ENCODE measurements around the gene PRMT9.

The PRMT9 gene

DNA sequence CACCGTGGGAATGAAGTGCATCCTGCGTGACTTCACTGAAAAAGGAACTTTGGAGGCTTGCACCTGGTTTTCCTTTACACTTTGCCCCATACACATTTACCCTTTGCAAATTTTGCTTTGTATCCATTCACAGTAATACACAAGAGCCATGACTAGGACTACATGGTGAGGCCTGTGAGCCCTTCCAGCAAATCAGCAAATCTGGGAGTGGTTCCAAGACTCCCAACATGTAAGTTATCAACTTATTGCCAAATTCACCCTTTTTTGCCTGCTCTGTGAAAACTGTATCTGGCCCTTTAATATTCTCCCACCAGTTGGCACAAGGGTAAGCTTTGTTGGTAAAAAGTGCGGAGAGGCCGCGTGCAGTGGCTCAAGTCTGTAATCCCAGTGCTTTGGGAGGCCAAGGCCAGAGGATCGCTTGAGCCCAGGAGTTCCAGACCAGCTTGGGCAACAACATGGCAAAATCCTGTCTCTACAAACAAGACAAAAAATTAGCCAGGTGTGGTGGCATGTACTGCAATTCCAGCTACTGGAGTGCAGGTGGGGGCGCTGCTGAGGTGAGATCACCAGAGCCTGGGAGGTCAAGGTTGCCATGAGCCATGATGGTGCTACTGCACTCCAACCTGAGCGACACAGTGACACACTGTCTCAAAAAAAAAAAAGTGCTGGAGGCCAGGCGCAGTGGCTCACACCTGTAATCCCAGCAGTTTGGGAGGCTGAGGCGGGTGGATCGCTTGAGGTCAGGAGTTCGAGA is 5.0 kb downstream of the PRMT9 start:
- DNase-seq (ENCODE audit: low spot score) = peak; percentile 11

DNA sequence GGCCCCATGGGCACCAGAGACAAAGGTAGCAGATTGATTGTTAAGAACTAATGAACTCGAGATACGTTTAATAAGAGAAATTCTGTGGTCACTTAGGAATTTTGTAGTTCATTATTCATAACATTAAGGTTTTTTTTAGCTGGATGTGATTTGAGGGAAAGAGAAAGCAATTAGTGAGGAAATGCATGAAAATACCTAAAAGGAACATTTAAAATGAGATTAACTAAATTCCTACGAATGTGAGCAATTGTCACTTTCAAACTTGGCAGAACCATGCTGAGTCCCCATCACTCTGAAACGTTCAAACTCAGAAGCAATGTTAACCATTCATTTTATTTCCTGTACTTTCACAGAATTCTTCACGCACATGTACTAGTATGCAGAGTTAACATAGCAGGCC is 5.9 kb downstream of the PRMT9 start:
- no peak for DNase-seq (ENCODE audit: low spot score)

DNA sequence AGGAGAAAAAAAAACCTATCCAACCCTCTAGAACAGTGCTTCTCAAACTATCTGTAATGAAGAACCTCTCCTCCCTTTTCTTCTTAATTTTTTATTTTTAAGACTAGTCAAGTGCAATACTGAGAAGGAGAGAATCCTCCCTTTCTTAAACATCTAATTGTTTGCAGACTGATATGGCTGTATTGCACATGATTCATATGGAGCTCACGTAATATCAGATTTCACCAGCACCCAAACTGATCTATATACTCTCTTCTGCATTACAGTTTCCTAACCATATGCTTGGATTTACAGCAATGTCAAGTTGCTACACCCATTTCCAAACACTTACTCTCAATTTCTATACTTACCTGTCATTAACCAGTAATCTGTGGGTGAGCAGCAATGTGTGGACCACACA is 9.5 kb downstream of the PRMT9 start:
- no peak for DNase-seq (ENCODE audit: low spot score)

DNA sequence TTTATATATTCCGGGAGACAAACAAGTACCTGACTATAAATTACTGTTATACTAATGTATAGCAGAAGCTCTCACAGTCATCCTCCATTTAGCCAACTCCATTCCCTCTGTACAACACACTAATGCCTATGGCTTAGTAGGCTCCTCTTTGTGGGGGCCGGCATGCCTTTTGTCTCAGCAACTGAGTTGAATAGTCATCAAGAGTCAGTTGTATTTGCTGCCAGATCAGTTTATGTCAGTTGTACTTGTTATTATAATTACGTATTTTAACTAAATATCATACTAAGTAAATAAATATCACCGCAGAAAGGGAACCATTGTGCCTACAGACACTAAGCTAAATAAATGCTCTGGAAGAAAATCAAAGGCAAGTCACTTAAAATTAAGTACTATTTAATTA is 9.9 kb downstream of the PRMT9 start:
- no peak for DNase-seq (ENCODE audit: low spot score)

DNA sequence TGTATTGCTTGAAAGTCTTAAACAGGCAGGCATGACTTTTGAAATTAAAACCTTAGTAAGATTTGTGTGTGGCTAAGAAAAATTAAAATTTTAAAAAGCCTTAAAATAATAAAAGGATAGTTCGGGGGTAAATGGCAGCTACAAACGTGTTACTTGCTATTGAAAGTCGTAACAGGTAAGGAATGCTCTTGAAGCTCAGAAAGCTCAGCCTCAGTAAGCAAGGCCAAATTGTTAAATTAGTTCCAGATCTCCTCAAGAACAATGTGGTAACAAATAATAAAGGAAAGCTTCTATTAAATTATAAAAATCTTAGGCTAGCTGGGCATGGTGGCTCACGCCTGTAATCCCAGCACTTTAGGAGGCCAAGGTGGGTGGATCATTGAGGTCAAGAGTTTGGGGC is 25.5 kb downstream of the PRMT9 start:
- no peak for DNase-seq (ENCODE audit: low spot score)

DNA sequence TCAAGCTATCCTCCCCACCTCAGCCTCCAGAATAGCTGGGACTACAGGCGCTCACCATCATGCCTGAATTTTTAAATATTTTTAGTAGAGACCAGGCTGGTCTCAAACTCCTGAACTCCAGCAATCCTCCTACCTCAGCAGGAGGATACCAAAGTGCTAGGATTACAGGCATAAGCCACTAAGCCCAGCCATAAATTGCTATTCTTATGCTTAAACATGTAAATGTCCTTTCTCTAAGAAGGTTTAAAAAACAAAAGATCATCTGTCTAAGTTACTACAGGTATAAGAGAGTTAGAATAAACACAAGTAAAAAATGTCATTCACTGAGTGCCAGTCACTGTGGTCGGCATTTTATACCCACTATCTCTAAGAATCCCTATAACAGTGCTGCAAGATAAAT is 28.3 kb downstream of the PRMT9 start:
- DNase-seq (ENCODE audit: low spot score) = no peak

DNA sequence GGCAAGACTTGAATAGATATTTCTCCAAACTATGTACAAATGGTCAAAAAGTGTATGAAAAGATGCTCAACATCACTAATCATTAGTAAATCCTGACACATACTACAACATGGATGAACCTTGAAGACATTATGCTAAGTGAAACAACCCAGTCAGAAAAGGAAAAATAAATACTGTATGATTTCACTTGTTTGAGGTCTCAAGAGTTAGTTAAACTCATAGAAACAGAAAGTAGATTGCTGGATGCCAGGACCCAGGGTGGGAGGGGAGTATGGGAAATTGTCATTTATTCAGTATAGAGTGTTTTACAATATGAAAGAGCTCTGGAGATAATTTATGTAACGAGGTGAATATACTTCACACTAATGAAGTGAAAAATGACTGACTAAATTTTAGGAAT is 32.4 kb downstream of the PRMT9 start:
- peak; percentile 9 for DNase-seq (ENCODE audit: low spot score)

DNA sequence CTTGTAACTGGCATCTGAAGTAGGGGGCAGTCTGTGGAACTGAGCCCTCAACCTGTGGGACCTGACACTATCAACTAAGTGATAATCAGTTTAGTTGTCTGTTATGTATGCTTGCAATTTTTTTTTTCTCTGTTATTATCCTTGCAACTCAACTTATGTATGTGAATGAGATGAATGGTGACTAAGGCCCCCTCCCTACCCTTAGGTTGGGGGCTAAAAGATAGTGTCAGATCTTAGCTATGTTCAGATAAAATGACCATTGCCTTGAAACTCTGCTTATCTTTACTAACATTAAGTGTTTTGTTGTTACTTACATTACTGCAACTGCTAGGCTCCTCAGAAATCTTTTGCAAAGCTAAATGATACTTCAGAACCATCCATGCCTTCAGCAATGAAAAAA is 35.3 kb downstream of the PRMT9 start:
- DNase-seq (ENCODE audit: low spot score) = no peak

DNA sequence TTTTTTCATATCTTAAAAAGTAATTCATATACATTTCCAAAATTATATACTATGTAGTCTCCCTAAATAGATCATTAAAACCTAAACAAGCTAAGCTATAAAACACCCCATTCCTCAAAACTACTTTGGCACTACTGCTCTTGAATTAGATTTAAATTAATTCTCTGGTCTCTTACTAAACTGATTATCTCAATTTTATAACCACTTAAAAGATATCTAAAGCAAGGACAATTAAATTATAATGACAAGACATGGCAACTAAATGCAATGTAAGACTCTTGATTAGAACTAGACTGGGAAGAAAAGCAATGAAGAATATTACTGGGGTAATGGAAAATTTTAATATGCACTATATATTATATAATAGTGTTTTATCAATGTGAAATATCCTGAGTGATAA is 38.9 kb downstream of the PRMT9 start:
- no peak for DNase-seq (ENCODE audit: low spot score)

DNA sequence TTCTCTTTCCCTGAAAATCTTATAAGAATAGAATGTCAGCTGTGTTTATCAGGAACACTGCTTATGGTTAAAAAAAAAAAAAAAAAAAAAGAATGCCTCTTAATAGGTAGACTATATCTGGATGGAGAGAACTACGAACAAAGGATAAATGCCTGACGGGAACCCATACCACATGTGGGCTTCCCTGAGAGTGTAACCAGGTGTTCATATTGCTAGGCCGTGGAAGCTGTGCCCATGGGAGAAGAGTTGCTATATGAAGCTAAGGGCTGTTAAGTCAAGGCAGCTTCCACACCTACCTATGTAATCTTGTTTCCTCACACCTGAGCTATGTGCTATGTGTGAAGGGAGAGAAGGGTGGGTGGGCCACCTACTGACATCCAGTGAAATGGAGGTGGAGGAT is 39.5 kb downstream of the PRMT9 start:
- DNase-seq (ENCODE audit: low spot score) = no peak

DNA sequence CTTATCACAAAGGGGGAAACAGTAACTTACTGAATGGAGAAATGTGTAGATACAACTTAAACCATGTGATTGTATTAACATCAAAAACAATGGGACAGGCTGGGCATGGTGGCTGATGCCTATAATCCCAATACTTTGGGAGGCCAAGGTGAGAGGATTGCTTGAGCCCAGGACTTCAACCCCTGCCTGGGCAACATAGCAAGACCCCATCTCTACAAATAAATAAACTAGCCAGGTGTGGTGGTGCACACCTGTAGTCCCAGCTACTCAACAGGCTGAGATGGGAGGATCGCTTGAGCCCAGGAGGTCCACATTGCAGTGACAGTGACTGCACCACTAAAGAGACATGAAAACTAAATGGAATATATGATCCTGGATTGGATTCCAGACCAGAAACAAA is 40.3 kb downstream of the PRMT9 start:
- no peak for DNase-seq (ENCODE audit: low spot score)

DNA sequence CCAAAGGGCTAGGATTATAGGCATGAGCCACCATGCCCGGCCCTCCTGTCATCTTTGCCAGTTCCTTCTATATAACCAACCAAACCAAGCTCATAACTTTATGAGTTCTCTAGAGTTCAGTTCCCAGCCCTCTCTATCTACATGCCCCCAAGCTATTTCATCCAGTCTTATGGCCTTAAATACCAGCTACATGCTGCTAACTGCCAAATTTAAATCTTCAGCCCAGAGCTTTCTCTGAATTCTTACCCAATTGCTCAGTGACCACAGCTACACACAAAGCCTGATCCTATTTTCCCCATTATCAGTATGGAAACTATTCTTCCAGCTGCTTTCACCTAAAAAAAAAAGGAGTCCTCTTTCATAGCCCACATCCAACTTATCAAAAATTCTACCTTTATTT is 43.6 kb downstream of the PRMT9 start:
- no peak for DNase-seq (ENCODE audit: low spot score)

DNA sequence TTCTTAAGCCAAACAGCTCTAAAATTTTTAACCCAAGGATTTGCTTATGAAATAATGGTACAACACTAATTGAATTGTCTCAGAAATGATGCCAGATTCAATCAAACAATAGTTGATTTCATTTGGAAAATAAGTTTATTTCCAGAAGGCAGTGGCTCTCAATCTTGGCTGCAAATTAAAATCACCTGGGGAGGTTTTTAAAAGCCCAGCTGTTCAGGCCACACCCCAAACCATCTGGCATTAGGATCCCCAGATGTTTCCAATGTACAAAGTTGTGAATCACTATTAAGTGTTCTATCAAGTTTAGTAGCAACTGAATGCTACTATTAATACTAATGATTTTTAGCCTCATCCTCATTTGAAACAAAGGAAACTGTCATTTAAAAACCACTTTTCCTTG is 44.6 kb downstream of the PRMT9 start:
- DNase-seq (ENCODE audit: low spot score) = no peak

DNA sequence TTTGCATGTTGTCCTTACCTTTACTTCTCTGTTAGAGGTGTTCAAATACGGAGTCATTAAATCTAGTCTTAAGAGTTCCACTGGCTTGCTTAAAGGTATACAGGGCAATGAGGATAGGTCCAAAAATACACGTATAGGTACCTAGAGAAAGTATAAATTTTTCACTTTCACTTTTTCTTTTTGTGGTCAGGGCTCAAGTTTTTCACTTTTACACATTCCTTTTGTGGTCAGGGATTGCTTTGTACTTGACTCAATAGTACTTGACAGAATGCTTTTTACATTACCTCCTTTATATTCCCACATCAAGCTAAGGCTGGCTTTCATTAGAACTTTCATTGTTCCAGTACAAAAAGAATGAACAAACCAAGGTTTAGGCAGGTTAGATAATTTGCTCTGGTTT is 45.0 kb downstream of the PRMT9 start:
- peak; percentile 23 for DNase-seq (ENCODE audit: low spot score)

DNA sequence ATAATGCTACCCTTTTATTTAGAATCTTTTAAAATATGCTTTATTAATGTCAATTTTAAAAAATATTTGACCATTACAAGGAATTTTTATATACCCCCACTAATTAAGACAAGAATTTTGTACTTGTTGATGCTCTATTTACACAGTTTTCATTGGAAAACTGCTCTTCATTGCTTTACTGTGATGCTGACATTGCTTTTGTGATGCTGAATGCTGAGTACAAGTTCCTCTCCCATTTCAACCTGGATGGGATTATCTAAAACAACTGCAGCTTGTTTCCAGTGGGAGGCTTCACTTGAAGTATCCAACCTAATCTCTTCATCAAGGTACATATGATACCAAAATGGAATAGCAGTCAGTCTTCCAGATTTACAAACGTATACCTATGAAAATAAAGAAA is 45.6 kb downstream of the PRMT9 start:
- no peak for DNase-seq (ENCODE audit: low spot score)

DNA sequence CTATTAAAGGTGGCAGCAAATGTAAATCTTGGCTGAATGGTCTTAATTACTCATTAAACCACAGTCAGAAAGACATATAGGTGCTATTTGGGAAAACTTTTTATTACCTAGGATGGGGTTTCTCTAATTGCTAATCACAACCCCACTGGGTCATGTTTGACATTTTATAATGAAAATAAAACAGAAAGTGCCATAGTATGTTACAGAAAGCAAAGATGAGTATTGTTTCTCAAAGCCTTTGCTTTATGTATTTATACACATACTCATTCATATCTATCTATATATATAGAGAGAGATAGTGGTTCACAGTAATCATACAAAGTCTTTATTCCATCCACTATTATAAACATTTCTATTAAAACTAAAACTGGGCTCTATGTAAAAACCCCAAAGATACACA is 48.6 kb downstream of the PRMT9 start:
- DNase-seq (ENCODE audit: low spot score) = no peak

DNA sequence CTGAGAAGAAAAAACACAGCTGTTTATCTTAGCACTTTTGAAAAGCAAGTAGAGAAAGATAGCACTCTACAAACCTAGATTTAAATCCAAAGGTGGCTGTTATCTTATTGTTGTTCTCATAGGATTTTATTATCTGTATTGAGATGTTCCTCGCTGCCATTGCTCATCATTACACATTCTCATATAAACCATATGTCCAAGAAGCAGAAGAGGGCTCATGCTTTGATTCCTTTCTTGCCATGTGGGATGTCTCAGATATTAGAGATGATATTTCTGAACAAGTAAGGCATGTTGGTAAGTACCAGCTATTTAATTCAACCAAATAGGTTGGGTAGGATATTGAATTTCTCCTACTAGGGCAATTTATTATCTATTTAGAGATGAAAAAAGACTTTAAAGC is 50.3 kb downstream of the PRMT9 start:
- DNase-seq (ENCODE audit: low spot score) = no peak

DNA sequence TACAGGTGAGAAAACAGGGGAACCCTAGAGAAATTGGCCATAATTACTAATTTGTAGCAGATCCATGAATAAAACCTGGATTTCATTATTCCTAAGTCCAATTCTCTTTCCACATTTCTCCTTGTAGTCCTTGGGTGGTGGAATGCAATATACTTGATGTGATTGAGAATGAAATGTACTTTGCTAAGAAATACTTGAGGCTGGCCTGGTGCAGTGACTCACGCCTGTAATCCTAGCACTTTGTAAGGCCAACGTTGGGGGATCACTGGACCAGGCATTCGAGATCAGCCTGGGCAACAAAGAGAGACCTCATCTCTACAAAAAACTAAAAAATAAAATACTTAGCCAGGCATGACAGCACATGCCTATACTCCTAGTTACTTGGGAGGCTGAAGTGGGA is 50.9 kb downstream of the PRMT9 start:
- DNase-seq (ENCODE audit: low spot score) = no peak

DNA sequence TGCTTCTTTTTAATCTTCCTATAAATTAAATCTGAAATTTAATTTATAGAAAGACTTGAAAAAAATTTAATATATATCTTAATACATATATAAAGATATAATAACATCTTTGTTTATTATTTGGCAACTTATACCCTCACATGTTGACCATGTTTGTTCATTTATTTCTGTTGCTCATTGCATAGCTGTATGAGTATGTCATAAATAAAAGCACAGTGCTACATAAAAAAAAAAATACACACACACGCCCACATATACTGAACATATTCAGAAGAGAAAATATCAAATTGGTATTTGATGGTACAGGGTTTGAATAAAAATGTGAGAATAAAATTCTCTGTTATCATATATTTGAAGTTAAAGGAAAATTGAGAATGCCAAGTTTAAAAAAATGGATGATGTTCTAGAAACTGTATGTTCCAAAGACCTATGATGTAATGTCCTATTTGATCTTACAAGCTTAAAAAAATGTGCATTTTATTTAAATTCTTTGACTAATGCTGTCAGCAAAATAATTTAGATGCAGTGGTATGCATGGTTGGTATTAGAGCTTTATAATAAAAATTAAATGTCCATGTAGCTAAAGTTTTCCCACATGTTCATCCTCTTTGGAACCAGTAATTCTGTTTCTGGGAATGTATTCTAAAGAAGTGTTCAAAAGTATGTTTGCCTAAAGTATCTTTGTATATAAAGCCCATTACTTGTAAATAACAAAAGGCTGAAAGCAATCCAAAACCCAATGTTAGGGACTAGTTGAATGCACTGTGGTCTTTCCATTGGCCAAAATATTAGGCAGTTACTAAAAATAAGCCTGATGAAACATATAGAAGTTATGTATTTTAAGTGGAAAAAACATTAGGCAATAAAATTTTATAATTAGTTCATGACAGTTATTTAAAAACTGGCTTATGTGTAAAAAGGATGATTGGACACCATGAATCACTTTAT is 53.9 kb downstream of the PRMT9 start:
- no peak for DNase-seq (ENCODE audit: low spot score)

DNA sequence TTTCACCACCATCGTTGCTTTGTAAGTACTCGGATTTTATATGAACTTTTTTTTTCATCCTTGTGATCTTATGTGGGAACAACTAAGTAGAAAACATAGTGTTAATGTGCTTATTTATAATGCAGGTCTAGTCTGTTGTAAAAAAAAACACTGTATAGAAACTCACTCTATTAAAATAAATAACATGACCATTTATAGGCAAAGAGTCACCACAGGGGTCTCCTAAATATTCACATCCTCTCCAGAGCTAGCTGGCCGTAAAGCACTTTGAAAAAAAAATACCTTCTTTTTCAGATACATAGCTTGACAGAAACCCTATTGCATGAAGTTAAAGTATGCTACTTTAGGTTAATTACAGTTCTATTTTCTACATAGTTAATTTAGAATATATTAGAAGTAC is 55.5 kb downstream of the PRMT9 start:
- no peak for DNase-seq (ENCODE audit: low spot score)

DNA sequence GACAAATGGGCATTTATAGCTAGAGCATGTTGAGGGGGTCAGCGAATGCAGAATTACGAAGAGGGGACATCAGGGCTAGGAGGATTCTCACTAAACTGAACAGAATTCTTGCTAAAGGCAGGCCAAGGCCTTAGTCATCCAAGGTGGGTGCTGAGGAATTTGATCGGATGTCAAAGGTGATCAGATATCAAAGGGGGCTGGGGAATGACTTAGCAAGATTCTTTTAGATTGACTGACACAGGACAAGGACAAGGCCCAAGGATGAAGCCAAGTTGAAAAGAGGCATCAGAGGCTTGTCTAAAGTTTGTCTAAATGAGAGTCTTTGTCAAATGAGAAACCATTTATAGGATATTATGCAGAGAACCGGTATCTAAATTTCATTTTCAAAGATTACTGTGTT is 57.1 kb downstream of the PRMT9 start:
- DNase-seq (ENCODE audit: low spot score) = no peak

DNA sequence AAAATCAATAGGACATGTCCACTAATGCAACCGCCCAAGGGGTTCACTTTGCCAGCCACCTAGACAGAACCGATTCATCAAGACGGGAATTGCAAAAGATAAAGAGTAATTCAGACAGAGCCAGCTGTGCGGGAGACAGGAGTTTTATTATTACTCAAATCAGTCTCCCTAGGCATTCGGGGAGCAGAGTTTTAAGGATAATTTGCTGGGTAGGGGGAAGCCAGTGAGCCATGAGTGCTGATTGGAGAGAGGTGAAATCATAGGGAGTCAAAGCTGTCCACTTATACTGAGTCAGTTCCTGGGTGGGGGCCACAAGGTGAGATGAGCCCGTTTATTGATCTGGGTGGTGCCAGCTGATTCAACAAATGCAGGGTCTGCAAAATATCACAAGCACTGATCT is 58.2 kb downstream of the PRMT9 start:
- no peak for DNase-seq (ENCODE audit: low spot score)

DNA sequence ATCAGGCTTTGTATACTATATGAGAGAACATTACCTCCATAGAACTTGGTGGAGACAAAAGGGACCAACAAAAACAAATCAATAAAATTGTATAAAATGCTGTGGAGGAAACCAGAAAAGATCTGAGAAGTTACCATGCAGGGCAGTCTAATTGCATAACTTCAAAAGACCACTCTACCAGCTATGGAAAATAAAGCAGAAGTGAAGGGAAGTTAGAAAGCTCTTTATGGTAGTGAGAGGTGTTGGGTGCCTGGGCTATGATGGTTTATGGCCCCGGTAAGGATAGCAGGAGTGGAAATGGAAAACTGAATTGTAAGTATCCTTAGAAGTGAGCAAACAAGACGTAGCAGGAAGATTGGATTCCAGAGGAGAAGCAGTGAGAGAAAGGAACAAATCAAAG is 63.6 kb downstream of the PRMT9 start:
- DNase-seq (ENCODE audit: low spot score) = no peak
